OCI-M2 (cell line): ENCODE measurements around the gene CNTN1.
"Not testable (repeated sequence)": the region's sequence is repeated elsewhere in the genome, so short reads cannot be mapped to it uniquely, and the experiment has no call there.

ENCODE experiments used
- DNase-seq: peaks from one replicate; lab custom pipeline; 2025; ENCODE audit not compliant: unreplicated experiment; lab: John Stamatoyannopoulos, UW

Gene CNTN1

DNA sequence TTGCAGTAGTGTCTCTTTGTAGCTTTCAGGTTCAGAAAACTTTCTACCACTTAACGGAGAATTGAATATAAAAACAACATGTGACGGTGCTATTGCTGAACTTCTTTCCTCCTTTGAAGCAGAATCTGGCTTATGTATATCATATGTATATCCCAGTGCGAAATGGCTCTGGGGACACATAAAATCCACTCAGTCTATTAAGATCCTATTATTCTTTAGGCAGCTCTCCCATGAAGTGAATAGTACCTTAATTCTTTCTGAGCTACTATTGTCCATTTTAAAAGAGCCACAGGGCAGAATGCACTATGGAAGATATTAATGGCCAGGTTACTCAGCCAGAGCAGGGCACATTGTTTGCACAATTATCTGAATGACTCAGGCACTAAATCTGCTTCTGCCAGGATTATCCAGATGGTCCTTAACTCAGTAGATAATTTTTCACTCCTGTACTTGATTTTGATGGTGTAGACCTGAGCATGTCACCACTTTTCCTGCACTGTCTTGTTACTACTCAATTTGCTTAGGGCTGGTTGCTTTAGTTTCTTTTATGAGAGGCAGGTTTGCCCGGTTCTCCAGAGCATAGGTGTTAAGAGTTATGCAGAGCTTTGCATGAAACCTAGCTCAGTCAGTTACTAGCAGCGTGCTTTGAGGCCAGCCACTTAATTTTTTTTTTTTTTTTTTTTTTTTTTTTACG, 5.5 kb downstream of the CNTN1 start:
- no peak for DNase-seq

DNA sequence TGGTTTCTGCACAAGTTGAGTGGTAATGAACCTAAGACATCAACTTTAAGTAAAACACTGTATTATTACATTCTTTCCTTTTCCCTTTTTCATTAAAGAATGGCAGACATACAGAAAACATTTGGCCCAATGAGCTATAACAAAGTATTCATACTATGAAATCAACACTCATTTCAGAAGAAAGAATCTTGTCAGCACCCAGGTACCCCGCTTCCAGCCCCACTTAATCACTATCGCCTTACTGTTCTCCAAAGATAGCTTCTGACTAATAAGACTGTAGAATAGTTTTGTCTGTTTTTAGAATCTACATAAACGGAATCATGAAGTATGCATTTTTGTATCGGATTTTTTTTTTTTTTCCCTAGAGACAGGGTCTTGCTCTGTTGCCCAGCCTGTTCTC, 9.5 kb downstream of the CNTN1 start:
- no peak for DNase-seq

DNA sequence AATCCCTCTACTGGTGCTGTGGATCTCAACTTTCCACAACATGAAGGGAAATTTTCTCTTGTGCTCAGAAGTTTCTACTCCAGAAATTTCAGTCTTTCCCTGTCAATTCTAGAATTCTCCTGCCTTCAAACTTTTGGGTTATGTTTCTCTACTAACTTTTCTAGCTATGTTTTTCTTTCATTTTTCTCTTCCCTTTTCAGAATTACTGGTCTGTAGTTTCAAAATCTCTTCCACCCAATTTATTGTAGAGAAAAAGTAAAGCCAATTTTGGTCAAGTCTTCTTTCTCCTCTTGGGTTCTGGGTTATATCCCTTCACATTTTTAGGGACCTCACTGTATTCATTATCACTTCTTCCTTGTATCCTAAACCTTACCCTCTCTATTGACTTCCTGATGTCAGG, 18.9 kb downstream of the CNTN1 start:
- no peak for DNase-seq

DNA sequence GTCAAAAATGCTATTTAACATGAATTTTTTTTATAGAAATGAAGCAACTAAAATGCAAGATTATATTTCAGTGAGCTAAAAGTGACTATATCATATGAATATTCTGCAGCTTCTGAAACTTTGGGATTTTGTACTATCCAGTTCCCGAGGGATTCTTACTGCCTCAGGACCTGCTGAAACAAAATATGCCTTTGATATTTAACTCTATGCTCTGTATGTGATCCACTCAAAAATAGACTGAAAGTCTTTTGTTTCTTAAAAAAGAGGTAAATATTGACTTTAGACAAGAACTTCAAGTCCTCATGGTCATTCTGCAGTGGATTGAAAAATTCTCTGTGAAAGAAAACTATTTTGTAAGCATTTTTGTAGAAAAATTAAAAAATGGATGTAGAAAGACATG, 22.4 kb downstream of the CNTN1 start:
- DNase-seq: no peak

DNA sequence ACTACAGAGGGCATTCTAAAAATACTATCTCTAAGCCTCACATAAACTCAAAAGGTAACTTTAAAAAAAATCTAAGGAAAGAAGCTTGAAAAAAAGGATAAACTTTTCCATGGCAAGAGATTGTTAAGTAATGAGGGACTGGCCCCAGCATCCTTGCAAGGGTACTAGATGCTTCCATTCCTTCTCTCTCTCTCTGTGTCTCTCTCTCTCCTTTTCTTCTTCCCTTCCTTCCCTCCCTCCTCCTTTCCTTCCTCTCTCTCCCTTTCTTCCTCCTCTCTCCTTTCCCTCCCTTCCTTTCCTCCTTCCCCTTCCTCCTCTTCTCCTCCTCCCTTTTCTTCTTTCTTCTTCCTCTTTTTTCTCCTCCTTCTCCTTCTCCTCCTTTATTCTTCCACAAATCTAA, 23.8 kb downstream of the CNTN1 start:
- DNase-seq: no peak

DNA sequence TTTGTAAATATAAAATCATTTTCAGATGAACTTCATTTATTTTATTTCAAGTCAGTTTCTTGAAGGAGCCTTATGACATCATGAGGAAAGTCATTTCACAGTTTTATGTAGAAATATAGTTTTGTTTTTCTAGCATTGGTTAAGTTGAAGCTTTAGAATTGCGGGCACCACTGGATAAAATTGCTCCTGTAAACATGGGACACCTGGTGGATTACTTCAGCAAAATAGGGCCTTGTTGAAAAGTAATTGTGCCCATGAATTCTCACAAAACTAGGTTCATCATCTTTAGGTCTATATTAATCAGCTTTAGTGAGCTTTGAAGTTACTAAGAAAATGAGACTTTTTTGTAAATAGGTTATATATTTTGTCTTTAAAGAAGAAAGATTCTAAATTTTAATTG, 25.3 kb downstream of the CNTN1 start:
- no peak for DNase-seq

DNA sequence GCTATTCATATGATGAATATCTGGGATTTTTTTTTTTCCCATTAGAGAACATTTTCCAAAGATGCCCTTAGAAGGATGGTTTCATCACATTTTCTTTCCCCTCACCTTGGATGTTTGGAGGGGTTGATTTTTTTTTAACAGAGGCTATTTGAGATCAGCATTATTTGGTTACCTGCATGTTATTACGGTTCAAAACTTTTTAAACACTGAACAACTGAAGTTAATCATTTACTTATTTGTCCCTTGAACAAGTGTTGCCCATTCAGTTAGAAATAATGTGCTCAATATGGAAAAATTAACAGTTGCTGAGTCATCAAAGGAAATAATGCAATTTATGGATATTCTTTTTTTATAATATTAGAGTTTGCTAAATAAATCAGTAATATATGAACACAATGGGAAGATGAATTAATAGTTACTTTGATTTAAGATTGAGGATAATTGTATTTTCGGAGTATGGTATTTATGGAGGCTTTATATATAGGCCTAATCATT, 26.7 kb downstream of the CNTN1 start:
- DNase-seq: no peak

DNA sequence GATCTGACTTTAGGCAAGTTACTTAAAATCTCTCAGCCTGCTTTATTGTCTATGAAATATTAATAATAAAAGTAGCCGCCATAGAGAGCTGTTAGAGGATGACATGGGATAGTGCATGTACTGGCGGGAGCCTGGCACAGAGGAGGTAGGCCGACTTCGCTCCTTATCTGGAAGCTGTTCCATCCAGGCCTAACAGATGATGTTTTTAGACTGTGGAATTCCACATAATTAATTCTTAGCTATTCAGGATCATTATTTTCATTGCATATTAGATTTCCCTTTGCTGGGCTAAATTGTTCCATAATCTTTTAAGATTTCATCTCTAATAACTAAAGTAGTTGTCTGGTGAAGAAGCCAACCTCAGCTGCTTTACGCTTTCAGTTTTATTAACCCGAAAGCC, 30.8 kb downstream of the CNTN1 start:
- no peak for DNase-seq

DNA sequence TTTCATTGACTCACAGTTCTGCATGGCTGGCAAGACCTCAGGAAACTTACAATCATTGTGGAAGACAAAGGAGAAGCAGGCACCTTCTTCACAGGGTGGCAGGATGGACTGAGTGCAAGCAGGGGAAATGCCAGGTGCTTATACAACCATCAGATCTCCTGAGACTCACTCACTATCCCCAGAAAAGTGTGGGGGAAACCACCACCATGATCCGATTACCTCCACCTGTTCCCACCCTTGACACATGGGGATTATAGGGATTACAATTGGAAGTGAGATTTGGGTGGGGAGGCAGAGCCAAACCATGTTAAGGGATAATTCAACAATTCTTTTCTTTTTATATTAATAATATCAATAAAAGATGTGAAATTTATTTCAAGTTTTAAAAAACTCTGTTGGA, 34.1 kb downstream of the CNTN1 start:
- no peak for DNase-seq

DNA sequence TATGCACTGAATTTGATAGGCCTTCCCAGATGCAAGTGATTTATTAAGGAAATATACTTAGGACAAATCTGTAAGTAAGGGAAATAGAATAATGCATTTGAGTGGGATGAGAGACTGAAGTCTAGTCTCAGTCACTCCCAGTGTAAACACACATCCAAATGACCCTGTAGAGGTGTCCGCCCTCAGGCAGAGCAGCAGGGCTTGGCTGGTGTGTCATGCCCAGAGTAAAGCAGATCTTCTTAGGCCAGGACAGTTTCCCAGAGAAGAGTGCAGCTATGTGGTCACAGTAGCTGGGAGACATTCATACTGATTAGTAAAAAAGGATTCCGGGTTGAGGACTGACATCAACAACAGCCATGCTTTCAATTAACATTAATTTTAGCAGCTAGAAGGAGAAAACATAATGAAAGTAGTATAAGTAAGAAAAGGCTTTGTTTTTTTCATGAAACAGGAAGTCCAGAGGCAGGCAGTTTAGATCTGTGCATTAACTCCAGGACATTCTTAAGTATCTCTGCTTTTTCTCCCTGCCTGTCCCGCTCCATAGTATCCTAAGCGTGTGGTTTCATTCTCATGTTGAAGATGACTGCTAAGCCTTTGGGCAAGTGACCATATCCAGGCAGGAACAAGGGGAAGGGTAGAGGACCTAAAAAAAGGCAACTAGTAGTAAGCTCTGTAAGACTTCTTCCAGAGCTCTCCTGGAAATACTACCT, 35.7 kb downstream of the CNTN1 start:
- DNase-seq: no peak

DNA sequence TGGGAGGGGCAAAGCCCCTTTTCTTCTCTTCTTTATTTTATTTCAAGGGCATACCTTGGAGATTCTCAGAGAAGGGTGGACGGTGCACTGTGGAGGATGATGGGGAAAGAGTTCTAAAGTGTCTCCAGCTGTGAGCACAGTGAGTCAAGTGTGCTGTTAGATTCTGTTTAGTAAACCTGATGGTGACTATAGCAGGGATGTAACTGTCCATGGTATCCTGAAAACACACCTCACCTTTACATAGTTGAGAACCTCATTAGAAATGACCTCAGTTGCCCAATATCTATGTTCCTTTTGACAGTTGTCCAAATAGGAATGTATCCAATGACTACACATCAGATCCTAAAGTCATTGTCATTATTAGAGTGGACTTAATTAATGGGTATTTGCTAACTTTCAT, 38.0 kb downstream of the CNTN1 start:
- DNase-seq: no peak

DNA sequence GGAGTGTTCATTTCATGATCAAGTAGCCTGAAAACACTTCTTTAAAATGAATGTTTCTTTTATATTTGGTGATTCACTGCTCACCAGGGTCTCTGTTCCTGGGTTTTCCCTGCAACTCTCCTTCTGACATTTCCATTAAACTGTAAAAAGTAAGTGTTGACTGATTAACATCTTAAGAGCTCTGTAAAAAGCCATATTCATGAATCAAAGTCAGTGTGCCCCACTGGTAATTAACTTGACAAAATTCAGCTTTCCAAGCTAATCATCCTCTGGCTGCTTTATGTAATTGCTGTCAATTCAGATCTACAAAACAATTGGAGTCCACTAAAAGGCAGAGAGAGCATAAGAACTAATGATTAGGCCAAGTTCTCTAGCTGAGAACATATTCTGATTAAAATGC, 41.6 kb downstream of the CNTN1 start:
- no peak for DNase-seq

DNA sequence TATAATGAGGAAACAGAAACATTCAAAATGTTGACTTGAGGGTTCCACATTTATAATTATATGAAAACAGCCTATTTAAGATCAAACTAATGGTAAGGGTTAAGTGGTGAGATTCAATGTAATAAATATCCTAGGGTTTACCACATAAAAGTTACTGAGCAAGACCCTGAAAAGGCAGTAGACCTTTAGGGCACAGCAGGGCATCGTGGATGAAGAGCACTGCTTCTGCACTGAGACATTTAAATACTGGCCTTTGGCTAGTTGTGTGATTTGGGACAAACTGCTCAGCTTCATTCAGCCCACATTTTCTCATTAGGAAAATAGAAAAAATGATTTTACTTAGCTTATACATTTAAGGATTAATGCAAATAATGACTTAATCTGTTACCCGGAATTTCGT, 42.0 kb downstream of the CNTN1 start:
- DNase-seq: no peak

DNA sequence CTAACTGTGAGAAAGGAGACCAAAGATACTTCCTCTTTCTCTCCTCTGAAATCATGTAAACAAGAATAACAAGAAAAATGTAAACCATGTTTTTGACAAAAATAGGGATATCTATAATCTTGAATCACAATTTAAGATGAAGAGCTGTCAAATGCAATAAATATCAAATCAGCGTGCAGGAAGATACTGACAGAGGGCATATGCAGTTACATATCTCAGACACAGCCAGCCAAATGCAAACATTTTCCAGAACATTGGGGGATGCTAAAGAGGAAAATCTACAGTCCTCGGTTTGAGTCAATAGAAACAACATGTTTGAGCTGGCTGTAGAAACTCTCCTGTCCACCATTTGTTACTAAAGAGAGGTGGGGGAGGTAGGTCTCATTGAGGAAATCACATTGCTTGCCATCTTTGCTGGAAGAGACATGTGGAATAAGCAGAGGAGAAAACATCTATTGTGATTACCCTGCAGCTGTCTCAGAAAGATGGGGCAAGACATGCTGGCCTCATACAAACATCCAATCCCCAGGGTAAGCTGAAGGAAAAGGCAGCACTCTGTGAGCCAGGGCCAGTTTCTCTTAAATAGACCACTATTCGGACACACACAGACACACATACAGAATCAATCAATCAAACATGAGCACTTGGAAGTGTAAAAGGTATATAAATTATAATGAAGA, 43.5 kb downstream of the CNTN1 start:
- no peak for DNase-seq

DNA sequence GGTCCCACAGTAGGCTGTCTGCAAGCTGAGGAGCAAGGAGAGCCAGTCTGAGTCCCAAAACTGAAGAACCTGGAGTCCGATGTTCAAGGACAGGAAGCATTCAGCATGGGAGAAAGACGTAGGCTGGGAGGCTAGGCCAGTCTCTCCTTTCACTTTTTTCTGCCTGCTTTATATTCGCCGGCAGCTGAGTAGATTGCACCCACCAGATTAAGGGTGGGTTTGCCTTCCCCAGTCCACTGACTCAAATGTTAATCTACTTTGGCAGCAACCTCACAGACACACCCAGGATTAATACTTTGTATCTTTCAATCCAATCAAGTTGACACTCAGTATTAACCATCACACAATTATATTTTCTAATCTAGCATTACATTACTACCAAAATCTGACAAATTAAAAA, 45.2 kb downstream of the CNTN1 start:
- not testable (repeated sequence) for DNase-seq

DNA sequence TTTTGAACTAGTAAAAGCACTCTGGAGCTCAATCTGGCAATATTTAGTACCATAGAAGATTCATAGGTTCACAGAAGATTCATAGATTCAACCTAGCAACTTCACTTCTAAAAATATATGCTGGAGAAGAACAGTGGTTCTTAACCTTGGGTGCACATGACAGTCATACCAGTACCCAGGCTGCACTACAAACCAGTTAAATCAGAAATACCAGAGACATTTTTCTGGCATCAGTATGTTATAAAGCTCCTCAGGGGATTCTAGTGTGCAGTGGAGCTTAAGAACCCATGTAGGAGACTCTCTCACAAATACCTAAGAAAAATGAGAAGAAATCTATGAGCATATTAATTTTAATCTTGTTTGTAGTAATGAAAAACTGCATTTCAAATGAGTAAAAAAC, 46.6 kb downstream of the CNTN1 start:
- no peak for DNase-seq

DNA sequence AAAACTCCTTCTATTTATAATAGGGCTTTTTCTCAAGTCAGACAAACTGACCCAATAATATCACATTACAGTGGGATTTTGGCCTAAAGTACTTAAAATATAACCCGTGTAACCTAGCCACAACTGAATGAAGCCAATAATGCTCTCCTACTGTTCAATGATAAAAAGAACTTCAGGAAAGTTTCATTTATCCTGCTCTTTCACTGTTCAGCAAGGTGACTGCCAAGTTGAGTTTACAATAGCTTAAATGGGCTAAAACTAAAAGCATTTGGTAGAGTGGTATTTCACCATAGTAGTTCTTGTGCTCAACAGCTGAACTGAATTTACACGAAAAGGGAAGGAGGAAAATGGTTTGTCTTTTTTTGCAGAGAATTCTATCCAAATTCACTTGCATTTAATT, 49.8 kb downstream of the CNTN1 start:
- DNase-seq: no peak

DNA sequence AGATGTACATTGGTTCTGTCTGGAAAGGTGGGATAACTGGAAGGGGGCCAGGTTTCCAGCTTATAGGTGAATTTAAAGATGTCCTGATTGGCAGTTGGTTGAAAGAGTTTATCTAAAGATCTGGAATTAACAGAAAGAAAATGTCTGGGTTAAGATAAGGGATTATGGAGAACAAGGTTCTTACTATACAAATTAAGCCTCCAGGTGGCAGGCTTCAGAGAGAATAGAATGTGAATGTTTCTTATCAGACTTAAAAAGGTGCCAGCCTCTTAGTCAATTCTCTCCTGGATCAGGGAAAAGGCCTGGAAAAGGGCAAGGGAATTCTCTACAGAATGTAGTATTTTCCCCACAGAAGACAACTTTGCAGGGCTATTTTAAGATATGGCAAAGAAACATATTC, 53.1 kb downstream of the CNTN1 start:
- DNase-seq: no peak

DNA sequence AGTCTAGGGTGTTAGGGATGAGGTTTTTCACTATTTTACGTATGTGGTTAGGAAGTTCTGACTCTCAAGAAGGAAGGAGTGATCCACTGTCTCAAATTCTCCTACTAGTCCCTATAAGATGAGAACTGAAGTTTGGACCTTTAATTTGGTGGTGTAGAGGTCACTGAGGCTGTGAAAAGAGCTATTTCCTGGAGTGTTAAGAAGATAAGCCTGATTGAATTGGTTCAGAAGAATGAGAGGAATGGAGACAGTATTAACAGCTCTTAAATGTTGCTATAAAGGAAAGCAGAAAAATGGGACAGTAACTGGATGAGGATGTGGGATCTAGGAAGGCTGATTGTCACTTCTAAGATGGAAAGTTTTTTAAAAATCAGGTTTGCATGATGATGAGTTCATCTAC, 57.6 kb downstream of the CNTN1 start:
- no peak for DNase-seq

DNA sequence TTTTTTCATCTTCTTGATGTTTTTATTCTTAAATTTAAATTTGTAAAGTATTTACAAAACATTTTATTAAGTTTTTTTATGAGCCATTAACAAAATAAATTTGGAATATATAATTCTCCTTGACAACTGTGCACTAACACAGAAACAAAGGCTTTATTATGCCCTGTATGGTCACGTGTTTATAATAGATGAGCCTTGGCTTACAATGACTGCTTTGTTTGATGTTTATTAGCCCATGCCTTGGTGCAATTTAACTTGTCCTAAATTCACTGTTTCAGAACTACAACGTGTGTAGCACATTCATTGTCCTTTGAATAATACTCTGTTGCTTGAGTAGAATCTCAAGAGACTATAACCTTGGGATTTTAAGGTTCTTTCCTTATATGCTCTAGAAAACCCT, 59.8 kb downstream of the CNTN1 start:
- no peak for DNase-seq

DNA sequence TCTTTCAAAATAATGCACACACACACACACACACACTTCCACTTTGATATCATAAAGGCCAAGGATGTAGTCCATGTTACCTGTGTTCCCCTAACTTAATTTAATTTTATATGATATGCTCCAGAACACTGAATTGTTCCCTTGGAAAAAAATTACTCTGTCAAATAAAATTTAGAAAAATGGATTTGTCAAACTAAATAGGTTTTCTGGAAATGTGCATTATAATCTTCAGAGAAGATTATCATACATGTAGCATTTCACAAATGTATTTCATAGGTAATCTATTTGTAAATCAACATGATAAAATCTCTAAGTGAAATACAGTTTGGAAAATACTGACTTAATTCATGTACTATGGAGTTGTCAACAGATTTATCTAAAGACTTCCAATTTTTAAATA, 68.6 kb downstream of the CNTN1 start:
- DNase-seq: no peak

DNA sequence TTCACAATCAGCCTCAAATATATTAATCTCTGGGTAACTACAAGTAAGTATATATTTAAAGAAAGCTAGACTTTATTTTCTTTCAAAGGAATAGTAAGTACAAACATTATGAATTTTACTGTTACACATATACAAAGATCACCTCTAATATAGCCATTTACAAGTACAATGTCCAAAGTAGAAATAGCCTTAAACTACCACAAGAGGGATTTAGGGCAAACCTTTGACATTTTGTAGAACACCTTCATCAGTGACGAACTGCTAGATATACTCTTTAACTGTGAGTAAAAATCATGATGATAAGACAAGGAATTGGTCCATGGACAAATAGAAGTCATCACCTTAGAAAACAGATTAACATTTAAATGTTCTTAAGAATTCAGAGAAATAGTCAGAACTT, 69.8 kb downstream of the CNTN1 start:
- DNase-seq: no peak
